ENCODE measurements around the gene DUXB.

DNA sequence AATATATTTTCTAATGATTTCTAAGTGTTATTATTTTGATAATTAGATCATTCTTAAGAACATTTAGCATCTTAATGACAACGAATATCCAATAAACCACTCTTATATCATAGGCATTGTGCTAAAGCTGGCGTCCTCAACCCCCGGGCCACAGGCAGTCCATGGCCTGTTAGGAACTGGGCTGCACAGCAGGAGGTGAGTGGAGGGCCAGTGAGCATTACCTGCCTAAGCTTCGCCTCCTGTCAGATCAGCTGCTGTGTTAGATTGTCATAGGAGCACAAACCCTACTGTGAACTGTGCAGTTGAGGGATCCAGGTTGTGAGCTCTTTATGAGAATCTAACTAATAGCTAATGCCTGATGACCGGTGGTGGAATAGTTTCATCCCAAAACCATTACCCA is 3.7 kb downstream of the DUXB start:
- TF ChIP-seq, protein P1, sequence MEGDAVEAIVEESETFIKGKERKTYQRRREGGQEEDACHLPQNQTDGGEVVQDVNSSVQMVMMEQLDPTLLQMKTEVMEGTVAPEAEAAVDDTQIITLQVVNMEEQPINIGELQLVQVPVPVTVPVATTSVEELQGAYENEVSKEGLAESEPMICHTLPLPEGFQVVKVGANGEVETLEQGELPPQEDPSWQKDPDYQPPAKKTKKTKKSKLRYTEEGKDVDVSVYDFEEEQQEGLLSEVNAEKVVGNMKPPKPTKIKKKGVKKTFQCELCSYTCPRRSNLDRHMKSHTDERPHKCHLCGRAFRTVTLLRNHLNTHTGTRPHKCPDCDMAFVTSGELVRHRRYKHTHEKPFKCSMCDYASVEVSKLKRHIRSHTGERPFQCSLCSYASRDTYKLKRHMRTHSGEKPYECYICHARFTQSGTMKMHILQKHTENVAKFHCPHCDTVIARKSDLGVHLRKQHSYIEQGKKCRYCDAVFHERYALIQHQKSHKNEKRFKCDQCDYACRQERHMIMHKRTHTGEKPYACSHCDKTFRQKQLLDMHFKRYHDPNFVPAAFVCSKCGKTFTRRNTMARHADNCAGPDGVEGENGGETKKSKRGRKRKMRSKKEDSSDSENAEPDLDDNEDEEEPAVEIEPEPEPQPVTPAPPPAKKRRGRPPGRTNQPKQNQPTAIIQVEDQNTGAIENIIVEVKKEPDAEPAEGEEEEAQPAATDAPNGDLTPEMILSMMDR (IDR thresholded peaks at IDR 0.05): no peak
- TF ChIP-seq POLR2A (IDR thresholded peaks at IDR 0.05): no peak

All from stomach (tissue), 4 donors.